CD14-positive monocyte (primary cell): ENCODE results near the gene TTLL11. TPM values are rescaled to one million over a fixed set of nuclear protein-coding genes. Genes with fewer than 3 reads are reported as not detected.

Source experiments
- DNase-seq, 3 donors: peaks; one replicate each; pipeline ENCODE4 v3.0.0-alpha.2; 2011 to 2022
- H2AFZ ChIP-seq: 2 replicates; pipeline ENCODE4 v1.6.0; 2012; ENCODE audit warnings: mild to moderate bottlenecking, low read depth, low read length, inconsistent platforms; ENCODE audit not compliant: insufficient read depth, poor library complexity, severe bottlenecking
- H3K27ac ChIP-seq, 2 donors: 1 replicate in 1 of 2; 2 replicates in 1 of 2; pipeline ENCODE4 v1.5.1; 2012 to 2013; ENCODE audit warnings: low read length in 2 of 2, control low read depth in 1 of 2, inconsistent platforms in 1 of 2, low read depth in 1 of 2, mild to moderate bottlenecking in 1 of 2
- H3K27me3 ChIP-seq, 2 donors: one replicate each; pipeline versions ENCODE4 v1.6.0 to v1.6.1; 2011 to 2013; ENCODE audit warnings: low read length in 2 of 2; ENCODE audit not compliant: control insufficient read depth in 2 of 2, insufficient read depth in 2 of 2
- H3K36me3 ChIP-seq, 2 donors: replicated peaks in 1 of 2; 1 replicate in 1 of 2; 2 replicates in 1 of 2; pipeline versions ENCODE4 v1.5.1 to v1.6.1; 2012 to 2013; ENCODE audit warnings: low read length in 2 of 2, control low read depth in 1 of 2, inconsistent platforms in 1 of 2, mild to moderate bottlenecking in 1 of 2; ENCODE audit not compliant: insufficient read depth in 2 of 2, control insufficient read depth in 1 of 2
- H3K4me1 ChIP-seq, 2 donors: 1 replicate in 1 of 2; 2 replicates in 1 of 2; pipeline versions ENCODE4 v1.5.1 to v1.6.1; 2012 to 2013; ENCODE audit warnings: low read length in 2 of 2, control low read depth in 1 of 2, inconsistent platforms in 1 of 2, mild to moderate bottlenecking in 1 of 2, moderate library complexity in 1 of 2; ENCODE audit not compliant: insufficient read depth in 2 of 2, control insufficient read depth in 1 of 2
- H3K4me2 ChIP-seq: replicated peaks from 2 replicates; pipeline ENCODE3; 2012; ENCODE audit warnings: low read length, moderate library complexity, mild to moderate bottlenecking; ENCODE audit not compliant: poor library complexity, severe bottlenecking; ENCODE audit errors: extremely low read depth
- H3K4me3 ChIP-seq, 3 experiments: fragments of 200-600 bp in 1 of 3; sonication (generic) in 1 of 3; replicated peaks in 1 of 3; 1 replicate in 2 of 3; 2 replicates in 1 of 3; pipeline ENCODE4 v1.5.1; 2011 to 2013; ENCODE audit warnings: low read length in 3 of 3, mild to moderate bottlenecking in 3 of 3, control low read depth in 2 of 3, low read depth in 2 of 3, inconsistent platforms in 1 of 3, moderate library complexity in 1 of 3
- H3K79me2 ChIP-seq: 2 replicates; pipeline ENCODE4 v1.6.0; 2012; ENCODE audit warnings: mild to moderate bottlenecking, control low read depth, inconsistent platforms, low read length, moderate library complexity; ENCODE audit not compliant: insufficient read depth
- H3K9ac ChIP-seq: 2 replicates; pipeline ENCODE4 v1.6.0; 2017; ENCODE audit warnings: low read length, mild to moderate bottlenecking; ENCODE audit not compliant: insufficient read depth, poor library complexity, severe bottlenecking
- H3K9me3 ChIP-seq, 2 donors: replicated peaks in 1 of 2; 1 replicate in 1 of 2; 2 replicates in 1 of 2; pipeline versions ENCODE4 v1.5.1 to v1.6.1; 2012 to 2013; ENCODE audit warnings: low read length in 2 of 2, control low read depth in 1 of 2; ENCODE audit not compliant: control insufficient read depth in 1 of 2, insufficient read depth in 1 of 2
- H4K20me1 ChIP-seq: 2 replicates; pipeline ENCODE4 v1.6.0; 2012; ENCODE audit warnings: mild to moderate bottlenecking, low read length, control low read depth, moderate library complexity; ENCODE audit not compliant: insufficient read depth
- H3K27ac Mint-ChIP-seq, 7 donors: one replicate each; pipeline ENCODE4 v1.8.0; 2020; ENCODE audit warnings: mild to moderate bottlenecking in 7 of 7, mixed read lengths in 7 of 7, moderate library complexity in 6 of 7, inconsistent platforms in 2 of 7
- H3K27me3 Mint-ChIP-seq, 3 donors: one replicate each; pipeline ENCODE4 v1.8.0; 2021 to 2022; ENCODE audit warnings: low read depth in 3 of 3, mild to moderate bottlenecking in 3 of 3, mixed read lengths in 3 of 3, moderate library complexity in 3 of 3, inconsistent platforms in 1 of 3
- H3K36me3 Mint-ChIP-seq, 2 donors: one replicate each; pipeline ENCODE4 v1.8.0; 2020; ENCODE audit warnings: mixed read lengths in 2 of 2, inconsistent platforms in 1 of 2, mild to moderate bottlenecking in 1 of 2
- H3K4me1 Mint-ChIP-seq: one replicate; pipeline ENCODE4 v1.8.0; 2020; ENCODE audit warnings: mild to moderate bottlenecking, mixed read lengths
- H3K4me3 Mint-ChIP-seq, 2 donors: one replicate each; pipeline ENCODE4 v1.8.0; 2020; ENCODE audit warnings: mild to moderate bottlenecking in 2 of 2, mixed read lengths in 2 of 2, moderate library complexity in 1 of 2
- H3K9me3 Mint-ChIP-seq, 7 donors: one replicate each; pipeline ENCODE4 v1.8.0; 2020 to 2022; ENCODE audit warnings: mixed read lengths in 7 of 7, mild to moderate bottlenecking in 6 of 7, moderate library complexity in 6 of 7, inconsistent platforms in 2 of 7
- CTCF ChIP-seq: fragments of 200-600 bp; IDR thresholded peaks from one replicate; pipeline ENCODE4 v1.8.0; 2022; ENCODE audit warnings: antibody characterized with exemption, mild to moderate bottlenecking
- WGBS: methylation state at CpG from one replicate; pipeline ENCODE4 v1.1.5; 2013; ENCODE audit warnings: missing lambda C conversion rate; ENCODE audit not compliant: insufficient coverage; 5-methylcytosine and 5-hydroxymethylcytosine counted together
- intact Hi-C, 2 donors: fragments of 100-400 bp; cut with micrococcal nuclease; formaldehyde crosslinking; loops; one replicate each; pipeline versions ENCODE4 v1.15.0 to v1.15.1; 2023
- polyA plus RNA-seq, 3 donors: library from polyadenylated mRNA; depleted of rRNA in 1 of 3; unstranded in 2 of 3; stranded (reverse) in 1 of 3; fragments of 300-500 nt in 2 of 3; fragments of >200 nt in 1 of 3; fragmentation: Illumina TruSeq in 2 of 3; gene quantifications; 1 replicate in 2 of 3; 2 replicates in 1 of 3; pipeline ENCODE4 v1.2.3, GENCODE V29; 2012 to 2021

Gene TTLL11
- polyA plus RNA-seq, 3 donors, result 2.9 to 3.5 (median 3.1) TPM

GRCh38 chr9:121949364-121949763 lies 143.7 kb downstream of the TTLL11 start:
- intact Hi-C loops, result no loop called here

GRCh38 chr9:121947775-121948174 lies 145.3 kb downstream of the TTLL11 start:
- Histone ChIP-seq H3K4me1 (no peaks in the 10 kb centered on the region), H3K9ac (no peak overlapping the region), H3K4me2 (no peak overlapping the region), H3K27ac (no peak overlapping the region), H3K79me2 (no peaks in the 10 kb centered on the region), H2AFZ (no peak overlapping the region), H3K9me3 (no peaks in the 10 kb centered on the region), H3K4me3 (no peak overlapping the region), H4K20me1 (no peaks in the 10 kb centered on the region), H3K36me3 (no peaks in the 10 kb centered on the region), H3K27me3 (no peaks in the 10 kb centered on the region)
- peaks cover 0 to 2% (median 0%) of the 10 kb centered on the region in 7 donors for H3K9me3 Mint-ChIP-seq
- H3K36me3 Mint-ChIP-seq, result no peaks in the 10 kb centered on the region
- H3K4me3 Mint-ChIP-seq, result no peak overlapping the region
- intact Hi-C loops, result no loop called here
- no peaks in the 10 kb centered on the region for H3K4me1 Mint-ChIP-seq
- peak overlapping the region in 1 of 7 donors; percentile 37 for H3K27ac Mint-ChIP-seq
- no CpG with 5 or more reads among the region's 4 CpGs for WGBS
- TF ChIP-seq CTCF, result no peak
- DNase-seq, result no peak
- peaks cover 2 to 6% (median 3%) of the 10 kb centered on the region in 3 donors for H3K27me3 Mint-ChIP-seq

More at GRCh38 chr9:121949364-121949763, 143.7 kb downstream of the TTLL11 start:
- H3K4me3 Mint-ChIP-seq, result no peak overlapping the region
- H3K36me3 ChIP-seq, result no peaks in the 10 kb centered on the region
- no peaks in the 10 kb centered on the region for H4K20me1 ChIP-seq
- H3K4me3 ChIP-seq, result no peak overlapping the region
- no peak for TF ChIP-seq CTCF
- no peaks in the 10 kb centered on the region for H3K4me1 Mint-ChIP-seq
- no peak overlapping the region for H3K27ac ChIP-seq
- no peaks in the 10 kb centered on the region for H3K27me3 ChIP-seq
- no peak overlapping the region for H2AFZ ChIP-seq
- no peak overlapping the region for H3K27ac Mint-ChIP-seq
- no peak for DNase-seq
- no peaks in the 10 kb centered on the region for H3K79me2 ChIP-seq
- H3K9me3 ChIP-seq, result no peaks in the 10 kb centered on the region
- H3K4me1 ChIP-seq, result no peaks in the 10 kb centered on the region
- no peaks in the 10 kb centered on the region for H3K36me3 Mint-ChIP-seq
- H3K9ac ChIP-seq, result no peak overlapping the region
- no peak overlapping the region for H3K4me2 ChIP-seq
- peaks cover 0 to 2% (median 0%) of the 10 kb centered on the region in 7 donors for H3K9me3 Mint-ChIP-seq
- WGBS, result 48% methylated on average over 2 of the region's 4 CpGs
- peaks cover 3 to 6% (median 3%) of the 10 kb centered on the region in 3 donors for H3K27me3 Mint-ChIP-seq
